RWPE1 (cell line): ENCODE results near the gene MAP4K2.

ENCODE experiments used
- CTCF ChIA-PET: fragments of 350-600 bp; sonication (Branson Sonifier 250); formaldehyde crosslinking; extraction: SDS; loops from one replicate; lab custom pipeline; 2021; lab: Yijun Ruan, JAX
- POLR2A ChIA-PET: fragments of 400-600 bp; formaldehyde crosslinking; extraction: SDS; loops from one replicate; lab custom pipeline; 2020; ENCODE audit warnings: antibody characterized with exemption; ENCODE audit not compliant: low non-redundant PET; lab: Yijun Ruan, JAX
- DNase-seq: peaks from one replicate; pipeline ENCODE4 v3.0.0; 2012; ENCODE audit warnings: low spot score
- H3K27ac ChIP-seq: fragments of 450-650 bp; 2 replicates; pipeline ENCODE4 v1.5.1; 2017
- TF ChIP-seq, protein P1 (sequence below): fragments of 450-650 bp; conservative IDR thresholded peaks from 2 replicates; pipeline ENCODE4 v1.5.1; 2017; ENCODE audit warnings: low read depth, mild to moderate bottlenecking

MAP4K2 gene

DNA sequence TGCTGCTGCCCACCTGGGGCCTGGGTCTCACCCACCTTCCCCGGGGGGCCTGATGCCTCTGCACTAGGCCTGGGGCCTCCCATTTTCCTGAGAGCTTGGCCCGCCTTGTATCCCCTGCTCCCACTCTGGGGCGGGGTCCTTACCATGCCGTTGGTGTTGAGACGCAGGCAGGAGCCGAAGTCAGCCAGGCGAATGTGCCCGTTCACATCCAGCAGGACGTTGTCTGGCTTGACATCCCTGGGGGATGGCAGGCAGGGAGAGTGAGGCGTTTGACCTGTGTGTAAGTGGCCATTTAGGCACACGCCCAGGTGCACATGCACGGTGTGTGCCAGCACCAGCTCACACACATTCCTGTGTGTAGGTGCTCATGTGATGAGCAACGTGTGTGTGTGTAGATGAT lies 36.3 kb upstream of the MAP4K2 start:
- ChIA-PET POLR2A (no interaction called here), CTCF (interaction anchor here (0.5 kb wide), 1 partner anchor 116 kb away, joined by 8 read pairs; no protein-coding TSS in a partner anchor)
- DNase-seq = no peak
- TF ChIP-seq, protein P1, sequence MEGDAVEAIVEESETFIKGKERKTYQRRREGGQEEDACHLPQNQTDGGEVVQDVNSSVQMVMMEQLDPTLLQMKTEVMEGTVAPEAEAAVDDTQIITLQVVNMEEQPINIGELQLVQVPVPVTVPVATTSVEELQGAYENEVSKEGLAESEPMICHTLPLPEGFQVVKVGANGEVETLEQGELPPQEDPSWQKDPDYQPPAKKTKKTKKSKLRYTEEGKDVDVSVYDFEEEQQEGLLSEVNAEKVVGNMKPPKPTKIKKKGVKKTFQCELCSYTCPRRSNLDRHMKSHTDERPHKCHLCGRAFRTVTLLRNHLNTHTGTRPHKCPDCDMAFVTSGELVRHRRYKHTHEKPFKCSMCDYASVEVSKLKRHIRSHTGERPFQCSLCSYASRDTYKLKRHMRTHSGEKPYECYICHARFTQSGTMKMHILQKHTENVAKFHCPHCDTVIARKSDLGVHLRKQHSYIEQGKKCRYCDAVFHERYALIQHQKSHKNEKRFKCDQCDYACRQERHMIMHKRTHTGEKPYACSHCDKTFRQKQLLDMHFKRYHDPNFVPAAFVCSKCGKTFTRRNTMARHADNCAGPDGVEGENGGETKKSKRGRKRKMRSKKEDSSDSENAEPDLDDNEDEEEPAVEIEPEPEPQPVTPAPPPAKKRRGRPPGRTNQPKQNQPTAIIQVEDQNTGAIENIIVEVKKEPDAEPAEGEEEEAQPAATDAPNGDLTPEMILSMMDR = no peak
- H3K27ac ChIP-seq = peak overlapping the region; percentile 99

DNA sequence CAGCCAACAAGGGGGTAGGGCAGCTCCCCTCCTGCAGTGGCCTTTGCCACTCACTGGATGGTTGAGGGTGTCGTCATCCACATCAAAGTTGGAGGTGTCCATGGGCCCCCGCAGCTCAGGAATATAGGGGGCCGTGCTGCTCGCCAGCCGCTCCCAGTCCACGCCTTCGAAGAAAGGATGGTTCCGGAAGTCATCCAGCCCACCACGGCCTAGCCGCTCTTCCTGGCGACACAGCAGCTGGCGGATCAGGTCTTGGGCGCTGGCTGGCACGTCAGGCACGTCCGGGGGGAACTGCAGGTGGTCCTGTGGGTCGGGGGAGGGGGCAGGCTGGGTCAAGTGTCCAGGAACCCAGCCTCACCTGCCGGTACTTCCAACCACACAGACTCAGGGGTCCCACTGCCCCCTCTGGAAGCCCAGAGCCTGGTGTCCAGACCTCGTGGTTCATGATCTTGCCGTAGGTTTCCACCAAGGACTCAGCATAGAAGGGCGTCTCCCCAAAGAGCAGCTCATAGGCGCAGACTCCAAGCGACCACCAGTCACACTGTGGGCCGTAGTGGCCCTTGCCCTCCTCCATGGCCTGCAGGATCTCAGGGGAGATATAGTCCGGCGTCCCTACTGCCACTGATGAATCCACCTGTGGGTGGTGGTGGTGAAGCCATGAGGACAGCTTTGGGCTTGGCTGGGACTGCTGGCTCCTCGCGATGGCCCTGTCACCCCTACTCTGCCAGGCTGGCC lies 35.8 kb upstream of the MAP4K2 start:
- POLR2A ChIA-PET = no interaction called here
- H3K27ac ChIP-seq = peak overlapping the region; percentile 99
- TF ChIP-seq, protein P1 = no peak
- no peak for DNase-seq
- CTCF ChIA-PET = no interaction called here

DNA sequence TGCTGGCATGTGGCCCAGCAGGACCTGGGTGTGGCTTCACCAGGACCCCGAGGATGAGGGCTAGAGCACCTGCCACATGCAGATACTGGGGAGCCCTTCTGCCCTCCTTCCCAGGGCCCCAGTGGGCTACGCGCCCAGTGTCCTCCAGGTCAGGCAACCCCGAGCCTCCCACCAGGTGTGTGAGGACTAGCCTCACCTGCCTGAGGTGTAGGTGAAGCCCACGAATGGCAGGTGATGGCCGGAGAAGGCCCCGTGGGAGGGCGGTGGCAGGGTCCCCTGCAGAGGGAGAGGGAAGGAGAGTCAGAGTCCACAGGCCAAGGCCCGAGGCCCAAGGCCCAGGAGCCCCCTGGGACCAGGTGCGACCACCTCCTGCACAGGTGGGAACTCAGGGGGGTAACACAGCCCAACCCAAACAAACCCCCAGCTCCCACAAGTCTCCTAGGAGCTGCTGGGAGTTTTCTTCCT lies 34.9 kb upstream of the MAP4K2 start:
- CTCF ChIA-PET = no interaction called here

DNA sequence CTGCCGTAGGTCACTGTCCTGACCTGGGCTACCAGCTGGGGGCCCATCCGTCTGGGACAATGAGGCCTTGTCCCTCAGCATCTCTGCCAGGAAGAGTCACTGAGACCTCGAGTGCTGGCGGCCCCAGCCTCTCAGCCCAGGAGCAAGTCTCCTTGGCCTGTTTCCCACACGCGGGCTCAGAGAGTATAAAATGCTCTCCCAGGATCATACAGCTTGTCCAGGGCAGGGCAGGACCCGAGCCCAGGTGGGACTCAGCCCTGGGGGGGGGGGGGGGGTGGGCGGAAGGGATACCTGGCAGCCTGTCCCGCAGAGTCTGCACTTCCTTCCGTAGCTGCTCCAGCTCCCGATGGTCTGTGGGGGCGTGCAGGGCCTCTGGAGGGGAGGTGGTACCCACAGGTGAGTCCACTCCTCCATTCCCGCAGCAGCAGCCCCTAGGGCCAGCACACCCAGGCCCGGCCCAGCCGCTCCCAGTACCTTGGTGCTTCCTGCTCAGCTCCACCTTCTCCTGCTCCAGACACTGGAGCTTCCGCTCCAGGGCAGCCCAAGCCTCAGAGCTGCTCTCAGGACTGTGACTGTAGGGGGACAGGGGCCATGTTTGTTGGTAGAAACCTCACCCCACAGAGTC lies 33.5 kb upstream of the MAP4K2 start:
- DNase-seq = no peak
- CTCF ChIA-PET = no interaction called here
- H3K27ac ChIP-seq = peak overlapping the region; percentile 99
- TF ChIP-seq, protein P1 = no peak
- POLR2A ChIA-PET = interaction anchor here (0.5 kb wide), 1 partner anchor 559 kb away, joined by 3 read pairs; no protein-coding TSS in a partner anchor

More for the DNA sequence above, 34.9 kb upstream of the MAP4K2 start:
- TF ChIP-seq, protein P1 = no peak
- no peak for DNase-seq
- POLR2A ChIA-PET = no interaction called here
- H3K27ac ChIP-seq = peak overlapping the region; percentile 99

DNA sequence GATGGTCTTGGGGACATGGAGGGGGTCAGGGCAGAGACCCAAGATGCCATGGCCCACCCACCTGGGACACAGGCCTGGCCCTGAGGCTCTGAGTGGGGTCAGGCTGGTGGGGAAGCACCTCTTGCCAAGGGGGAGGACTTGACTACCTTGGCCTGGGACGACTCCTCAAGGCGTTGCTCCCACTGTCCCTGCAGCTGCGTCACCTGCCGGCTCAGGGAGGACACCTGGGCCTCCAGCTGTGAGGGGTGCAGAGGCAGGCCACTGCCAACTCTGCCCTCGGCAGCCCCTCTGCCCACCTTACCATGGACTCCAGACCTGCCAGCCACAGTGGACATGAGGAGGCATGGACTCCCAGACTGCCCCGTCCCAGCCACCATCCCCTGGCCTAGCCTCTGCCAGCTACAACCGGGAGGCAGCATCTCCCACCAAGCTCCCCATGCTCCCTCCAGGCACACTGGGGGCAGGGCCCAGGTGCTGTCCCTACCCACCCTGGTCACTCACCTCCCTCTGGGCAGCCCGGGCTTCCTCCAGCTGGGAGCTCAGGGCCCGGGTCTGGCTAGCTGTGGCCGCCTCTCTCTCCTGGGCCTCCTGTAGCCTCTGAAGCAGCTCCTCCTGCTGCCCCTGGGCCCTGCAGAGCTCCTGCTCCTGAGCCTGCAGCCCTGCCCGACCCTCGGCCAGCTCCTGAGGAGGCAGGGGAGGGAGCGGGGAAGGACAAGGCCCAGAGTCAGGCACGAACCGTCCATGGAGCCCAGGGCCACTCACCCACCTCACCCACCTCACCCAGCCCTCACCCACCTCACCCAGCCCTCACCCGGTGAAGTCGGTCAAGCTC lies 32.8 kb upstream of the MAP4K2 start:
- TF ChIP-seq, protein P1 = no peak
- ChIA-PET CTCF (interaction anchor here (0.6 to 0.7 kb wide), 3 partner anchors 32 to 58 kb away, joined by 3 to 4 read pairs (median 3); no protein-coding TSS in a partner anchor), POLR2A (interaction anchor here (0.5 kb wide), 1 partner anchor 558 kb away, joined by 3 read pairs; no protein-coding TSS in a partner anchor)
- peak overlapping the region; percentile 99 for H3K27ac ChIP-seq
- no peak for DNase-seq
